ENCODE measurements around the gene FAM227B.

GRCh38 chr15:49309889-49310288 lies 310.7 kb downstream of the FAM227B start:
- TF ChIP-seq CTCF (IDR thresholded peaks at IDR 0.05) (no peak), POLR2A (IDR thresholded peaks at IDR 0.05) (no peak)
